Aorta (tissue), 5 donors: ENCODE measurements around the gene DYSF. TPM values are rescaled to one million over a fixed set of nuclear protein-coding genes. Genes with fewer than 3 reads are reported as not detected.
A peak's percentile ranks its signal among the peaks of the same experiment; 100 is the strongest.

Source experiments
- ATAC-seq: fragments of 200-7000 bp; cut with Tn5 transposase; one replicate; pipeline ENCODE4 v1.9.1; 2022; ENCODE audit warnings: moderate library complexity; ENCODE audit not compliant: low FRiP score
- DNase-seq, 2 donors: peaks; one replicate each; pipeline ENCODE4 v3.0.0-alpha.2; 2020
- H3K27ac ChIP-seq, 2 donors: one replicate each; pipeline ENCODE4 v1.5.1; 2013; ENCODE audit warnings: low read length in 2 of 2, mild to moderate bottlenecking in 2 of 2, moderate library complexity in 2 of 2, control low read depth in 1 of 2, inconsistent platforms in 1 of 2, low read depth in 1 of 2
- H3K27me3 ChIP-seq, 2 donors: one replicate each; pipeline ENCODE4 v1.6.1; 2013; ENCODE audit warnings: control low read depth in 1 of 2, low read length in 1 of 2, mild to moderate bottlenecking in 1 of 2, moderate library complexity in 1 of 2; ENCODE audit not compliant: insufficient read depth in 2 of 2, control insufficient read depth in 1 of 2
- H3K36me3 ChIP-seq, 2 donors: one replicate each; pipeline ENCODE4 v1.6.1; 2013; ENCODE audit warnings: control low read depth in 1 of 2, low read length in 1 of 2, mild to moderate bottlenecking in 1 of 2; ENCODE audit not compliant: insufficient read depth in 2 of 2, control insufficient read depth in 1 of 2
- H3K4me1 ChIP-seq, 2 donors: one replicate each; pipeline ENCODE4 v1.6.1; 2013; ENCODE audit warnings: low read length in 2 of 2, control low read depth in 1 of 2, mild to moderate bottlenecking in 1 of 2, moderate library complexity in 1 of 2; ENCODE audit not compliant: insufficient read depth in 2 of 2, control insufficient read depth in 1 of 2
- H3K4me3 ChIP-seq, 2 donors: one replicate each; pipeline ENCODE4 v1.5.1; 2013; ENCODE audit warnings: low read length in 2 of 2, control low read depth in 1 of 2, mild to moderate bottlenecking in 1 of 2
- H3K9me3 ChIP-seq: one replicate; pipeline ENCODE4 v1.6.1; 2013; ENCODE audit warnings: mild to moderate bottlenecking, low read length; ENCODE audit not compliant: control insufficient read depth
- WGBS, 2 donors: extraction: QIAGEN DNeasy Blood & Tissue Kit; methylation state at CpG; one replicate each; pipeline ENCODE4 v1.1.7; 2013; 5-methylcytosine and 5-hydroxymethylcytosine counted together
- intact Hi-C, 2 donors: fragments of 100-400 bp; cut with DNase I; formaldehyde crosslinking; loops; one replicate each; pipeline versions ENCODE4 v1.14.2 to v1.15.0; 2022
- polyA plus RNA-seq, 2 donors: library from polyadenylated mRNA; stranded (reverse); fragments of 200-250 nt; gene quantifications; one replicate each; pipeline ENCODE4 v1.2.3, GENCODE V29; 2013
- total RNA-seq, 2 donors: library from RNA; stranded (reverse); fragmentation: NEBNext Ultra II Directional; extraction: Animal tissue kit (Norgen Biotek cat#: 25700); gene quantifications; one replicate each; pipeline ENCODE4 v1.2.1, GENCODE V29; 2021
- donor health status: healthy with polysubstance abuse.
- donor health status: Bipolar disorder and iron deficiency.
- donor health status: DM: no; HTN: no; CAD: no.
- donor health status: DM: no; HTN: no; CAD: no.
- donor health status: DM: yes; HTN: yes; CAD: no.

DYSF gene
- total and polyA plus RNA-seq, 4 donors, result 3.1 to 28.8 (median 17.5) TPM

GRCh38 chr2:71521436-71521950 lies 68.1 kb downstream of the DYSF start:
- no peak for DNase-seq
- H3K27me3 ChIP-seq, result no peaks in the 10 kb centered on the region
- H3K4me1 ChIP-seq, result no peaks in the 10 kb centered on the region
- 87 to 93% methylated on average over 8 of the region's 8 CpGs for WGBS, 2 donors
- H3K9me3 ChIP-seq, result no peaks in the 10 kb centered on the region
- no peak for ATAC-seq
- no peak overlapping the region for H3K27ac ChIP-seq
- H3K36me3 ChIP-seq, result no peaks in the 10 kb centered on the region
- H3K4me3 ChIP-seq, result no peak overlapping the region
- intact Hi-C loops, result no loop called here

GRCh38 chr2:71524476-71524875 lies 71.1 kb downstream of the DYSF start:
- no peaks in the 10 kb centered on the region for H3K36me3 ChIP-seq
- no peaks in the 10 kb centered on the region for H3K27me3 ChIP-seq
- intact Hi-C loops, result no loop called here
- DNase-seq, result no peak
- no peaks in the 10 kb centered on the region for H3K9me3 ChIP-seq
- no peak for ATAC-seq
- no peaks in the 10 kb centered on the region for H3K4me1 ChIP-seq
- no peak overlapping the region for H3K4me3 ChIP-seq
- 78 to 85% methylated on average over 6 of the region's 6 CpGs for WGBS, 2 donors
- H3K27ac ChIP-seq, result no peak overlapping the region

GRCh38 chr2:71526141-71526540 lies 72.8 kb downstream of the DYSF start:
- Histone ChIP-seq H3K4me1 (no peaks in the 10 kb centered on the region), H3K27me3 (no peaks in the 10 kb centered on the region), H3K36me3 (no peaks in the 10 kb centered on the region), H3K9me3 (no peaks in the 10 kb centered on the region), H3K27ac (no peak overlapping the region), H3K4me3 (no peak overlapping the region)
- intact Hi-C loops, result no loop called here
- DNase-seq (peak in 1 of 2 donors; percentile 43), ATAC-seq (no peak)
- 90 to 93% methylated on average over 17 of the region's 17 CpGs for WGBS, 2 donors

- H3K4me3 ChIP-seq, result no peak overlapping the region
- DNase-seq (no peak), ATAC-seq (no peak)
- no peak overlapping the region for H3K27ac ChIP-seq
- no peaks in the 10 kb centered on the region for H3K4me1 ChIP-seq
- no peaks in the 10 kb centered on the region for H3K9me3 ChIP-seq
- H3K36me3 ChIP-seq, result no peaks in the 10 kb centered on the region
- no peaks in the 10 kb centered on the region for H3K27me3 ChIP-seq
- WGBS, 2 donors, result 84 to 85% methylated on average over 9 of the region's 9 CpGs
- intact Hi-C loops, result no loop called here
These were observed 73.6 kb downstream of the DYSF start for GRCh38 chr2:71526975-71527374.

DNA sequence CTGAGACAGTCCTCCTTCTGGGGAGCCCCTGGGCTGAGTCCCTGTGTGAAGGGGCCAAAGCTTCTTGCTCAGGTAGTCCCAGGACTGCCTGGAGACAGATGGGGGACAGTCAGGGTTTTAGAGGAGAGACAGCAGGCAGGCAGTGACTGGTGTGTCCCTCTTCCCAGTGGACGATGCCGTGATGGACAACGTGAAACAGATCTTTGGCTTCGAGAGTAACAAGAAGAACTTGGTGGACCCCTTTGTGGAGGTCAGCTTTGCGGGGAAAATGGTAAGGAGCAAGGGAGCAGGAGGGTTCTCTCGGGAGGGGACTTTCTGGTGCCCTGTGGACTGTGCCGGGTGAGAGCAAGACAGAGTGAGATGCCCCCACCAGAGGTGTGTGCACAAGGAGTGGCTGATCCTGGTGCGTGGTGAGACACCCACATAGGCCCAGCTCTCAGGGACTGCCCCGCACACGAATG lies 74.8 kb downstream of the DYSF start:
- ATAC-seq (no peak), DNase-seq (peak; percentile 17 to 19)
- intact Hi-C loops, result no loop called here
- Histone ChIP-seq H3K4me3 (no peak overlapping the region), H3K4me1 (no peaks in the 10 kb centered on the region), H3K27ac (no peak overlapping the region), H3K27me3 (no peaks in the 10 kb centered on the region), H3K36me3 (no peaks in the 10 kb centered on the region), H3K9me3 (no peaks in the 10 kb centered on the region)
- 89 to 90% methylated on average over 10 of the region's 10 CpGs for WGBS, 2 donors

DNA sequence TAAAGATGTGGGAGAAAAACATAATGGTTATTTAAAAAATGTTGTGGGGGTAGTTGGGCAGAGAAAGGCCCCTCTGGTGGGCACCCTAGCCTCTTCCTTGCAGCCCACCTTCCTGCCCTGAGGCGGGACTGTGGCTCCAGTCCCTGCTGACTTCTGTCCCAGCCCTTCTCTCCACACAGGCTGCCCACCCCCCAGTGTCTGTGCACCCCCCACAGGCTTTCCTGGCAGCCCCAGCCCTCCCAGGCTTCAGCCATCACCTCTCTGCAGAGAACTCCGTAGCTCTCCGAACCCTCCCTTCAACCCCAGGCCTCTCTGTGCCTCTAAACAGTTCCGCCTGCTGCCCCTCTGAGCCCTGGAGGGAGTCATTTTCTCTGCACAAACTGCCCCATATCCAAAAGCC lies 75.4 kb downstream of the DYSF start:
- ATAC-seq (no peak), DNase-seq (peak; percentile 23 to 63)
- Histone ChIP-seq H3K27ac (no peak overlapping the region), H3K4me3 (no peak overlapping the region), H3K27me3 (no peaks in the 10 kb centered on the region), H3K36me3 (no peaks in the 10 kb centered on the region), H3K4me1 (no peaks in the 10 kb centered on the region), H3K9me3 (no peaks in the 10 kb centered on the region)
- intact Hi-C loops, result no loop called here
- WGBS, 2 donors, result 93 to 95% methylated on average over 4 of the region's 4 CpGs

- intact Hi-C loops, result loop anchor here in 1 of 2 donors (10.0 kb wide), 1 partner anchor 1045 kb away; no protein-coding TSS in a partner anchor
- peak; percentile 16 to 18 for DNase-seq
- ATAC-seq, result no peak
- Histone ChIP-seq H3K4me3 (no peak overlapping the region), H3K4me1 (no peaks in the 10 kb centered on the region), H3K9me3 (no peaks in the 10 kb centered on the region), H3K36me3 (no peaks in the 10 kb centered on the region), H3K27ac (no peak overlapping the region), H3K27me3 (no peaks in the 10 kb centered on the region)
- 72 to 80% methylated on average over 8 of the region's 8 CpGs for WGBS, 2 donors
These were observed 76.8 kb downstream of the DYSF start for GRCh38 chr2:71530211-71530610.

GRCh38 chr2:71530641-71531332 lies 77.4 kb downstream of the DYSF start:
- DNase-seq, result peak; percentile 33 to 55
- Histone ChIP-seq H3K27ac (no peak overlapping the region), H3K9me3 (no peaks in the 10 kb centered on the region), H3K36me3 (no peaks in the 10 kb centered on the region), H3K27me3 (no peaks in the 10 kb centered on the region), H3K4me3 (no peak overlapping the region), H3K4me1 (no peaks in the 10 kb centered on the region)
- ATAC-seq, result no peak
- WGBS, 2 donors, result 73 to 79% methylated on average over 7 of the region's 7 CpGs
- intact Hi-C loops, result loop anchor here in 1 of 2 donors (10.0 kb wide), 1 partner anchor 1044 kb away; no protein-coding TSS in a partner anchor

DNA sequence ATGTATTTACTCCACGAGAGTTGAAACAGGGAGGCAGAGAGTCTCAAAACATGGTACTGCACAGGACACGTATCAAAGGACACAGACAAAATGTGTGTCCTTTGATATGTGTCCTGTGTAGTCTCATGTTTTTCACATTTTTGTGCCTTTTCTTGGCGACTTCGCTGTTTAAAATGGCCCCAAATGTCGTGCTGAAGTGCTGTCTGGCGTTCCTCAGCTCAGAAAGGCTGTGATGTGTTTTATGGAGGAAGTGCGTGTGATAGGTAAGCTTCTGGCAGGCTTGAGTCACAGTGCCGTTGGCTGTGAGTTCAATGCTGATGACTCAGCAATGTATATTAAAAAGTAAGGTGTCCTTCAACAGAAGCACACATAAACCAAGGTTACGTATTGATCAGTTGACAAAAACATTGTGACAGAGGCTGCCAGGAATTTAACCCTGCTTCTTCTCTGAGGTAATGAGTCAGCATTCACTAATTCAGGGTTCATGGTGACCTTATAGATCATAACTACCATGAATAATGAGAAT lies 78.2 kb downstream of the DYSF start:
- 75 to 76% methylated on average over 9 of the region's 9 CpGs for WGBS, 2 donors
- DNase-seq, result no peak
- no peaks in the 10 kb centered on the region for H3K36me3 ChIP-seq
- no peaks in the 10 kb centered on the region for H3K4me1 ChIP-seq
- H3K27me3 ChIP-seq, result no peaks in the 10 kb centered on the region
- intact Hi-C loops, result loop anchor here in 1 of 2 donors (10.0 kb wide), 1 partner anchor 1043 kb away; no protein-coding TSS in a partner anchor
- ATAC-seq, result no peak
- no peaks in the 10 kb centered on the region for H3K9me3 ChIP-seq
- H3K27ac ChIP-seq, result no peak overlapping the region
- no peak overlapping the region for H3K4me3 ChIP-seq
